ENCODE data around the gene NHERF1. TPM values are rescaled to one million over a fixed set of nuclear protein-coding genes. Genes with fewer than 3 reads are reported as not detected.

Gene NHERF1
- polyA plus RNA-seq, 1 of the 3 experiments (the other 2 are of a cell fraction), result 40.1 TPM

DNA sequence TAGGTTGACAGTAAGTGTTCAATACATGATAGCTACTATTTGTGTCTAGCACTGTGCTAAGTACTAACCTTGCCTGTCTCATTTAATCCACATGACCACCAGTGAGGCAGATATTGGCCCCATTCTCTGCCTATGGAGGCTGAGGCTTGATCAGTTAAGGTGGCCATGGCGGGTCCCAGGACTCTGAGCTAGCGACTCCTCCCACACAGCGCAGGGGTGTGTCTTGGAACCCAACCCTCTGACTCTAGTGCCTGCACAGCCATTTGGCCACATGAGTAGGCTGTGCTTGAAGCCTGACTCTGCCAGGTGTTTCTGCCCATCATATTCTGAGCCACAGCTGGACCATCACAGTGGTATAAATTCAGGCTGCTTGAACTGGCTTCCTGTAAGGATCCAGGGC is 6.4 kb downstream of the NHERF1 start:
- no peak overlapping the region for H3K27ac ChIP-seq (ENCODE audit: low read depth in 2 of 2, low read length in 1 of 2)
- POLR2A ChIA-PET, result no interaction called here
- TF ChIP-seq, protein P1, sequence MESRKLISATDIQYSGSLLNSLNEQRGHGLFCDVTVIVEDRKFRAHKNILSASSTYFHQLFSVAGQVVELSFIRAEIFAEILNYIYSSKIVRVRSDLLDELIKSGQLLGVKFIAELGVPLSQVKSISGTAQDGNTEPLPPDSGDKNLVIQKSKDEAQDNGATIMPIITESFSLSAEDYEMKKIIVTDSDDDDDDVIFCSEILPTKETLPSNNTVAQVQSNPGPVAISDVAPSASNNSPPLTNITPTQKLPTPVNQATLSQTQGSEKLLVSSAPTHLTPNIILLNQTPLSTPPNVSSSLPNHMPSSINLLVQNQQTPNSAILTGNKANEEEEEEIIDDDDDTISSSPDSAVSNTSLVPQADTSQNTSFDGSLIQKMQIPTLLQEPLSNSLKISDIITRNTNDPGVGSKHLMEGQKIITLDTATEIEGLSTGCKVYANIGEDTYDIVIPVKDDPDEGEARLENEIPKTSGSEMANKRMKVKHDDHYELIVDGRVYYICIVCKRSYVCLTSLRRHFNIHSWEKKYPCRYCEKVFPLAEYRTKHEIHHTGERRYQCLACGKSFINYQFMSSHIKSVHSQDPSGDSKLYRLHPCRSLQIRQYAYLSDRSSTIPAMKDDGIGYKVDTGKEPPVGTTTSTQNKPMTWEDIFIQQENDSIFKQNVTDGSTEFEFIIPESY (IDR thresholded peaks at IDR 0.05; ENCODE audit: borderline replicate concordance, low read depth), result no peak
- TF ChIP-seq, protein P2, sequence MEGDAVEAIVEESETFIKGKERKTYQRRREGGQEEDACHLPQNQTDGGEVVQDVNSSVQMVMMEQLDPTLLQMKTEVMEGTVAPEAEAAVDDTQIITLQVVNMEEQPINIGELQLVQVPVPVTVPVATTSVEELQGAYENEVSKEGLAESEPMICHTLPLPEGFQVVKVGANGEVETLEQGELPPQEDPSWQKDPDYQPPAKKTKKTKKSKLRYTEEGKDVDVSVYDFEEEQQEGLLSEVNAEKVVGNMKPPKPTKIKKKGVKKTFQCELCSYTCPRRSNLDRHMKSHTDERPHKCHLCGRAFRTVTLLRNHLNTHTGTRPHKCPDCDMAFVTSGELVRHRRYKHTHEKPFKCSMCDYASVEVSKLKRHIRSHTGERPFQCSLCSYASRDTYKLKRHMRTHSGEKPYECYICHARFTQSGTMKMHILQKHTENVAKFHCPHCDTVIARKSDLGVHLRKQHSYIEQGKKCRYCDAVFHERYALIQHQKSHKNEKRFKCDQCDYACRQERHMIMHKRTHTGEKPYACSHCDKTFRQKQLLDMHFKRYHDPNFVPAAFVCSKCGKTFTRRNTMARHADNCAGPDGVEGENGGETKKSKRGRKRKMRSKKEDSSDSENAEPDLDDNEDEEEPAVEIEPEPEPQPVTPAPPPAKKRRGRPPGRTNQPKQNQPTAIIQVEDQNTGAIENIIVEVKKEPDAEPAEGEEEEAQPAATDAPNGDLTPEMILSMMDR (IDR thresholded peaks at IDR 0.05), result no peak
- TF ChIP-seq GATA2 (CRISPR knock-in tag; IDR thresholded peaks at IDR 0.05) (no peak), POLR2AphosphoS5 (IDR thresholded peaks at IDR 0.05; ENCODE audit: low read depth, low read length) (no peak), YY1 (IDR thresholded peaks at IDR 0.05; ENCODE audit: low read depth) (no peak), JUND (IDR thresholded peaks at IDR 0.05) (no peak), SIN3A (IDR thresholded peaks at IDR 0.05; ENCODE audit: borderline replicate concordance, low read depth, low read length) (no peak), ELF1 (IDR thresholded peaks at IDR 0.05) (no peak), NRF1 (IDR thresholded peaks at IDR 0.05; ENCODE audit: low read depth, low read length) (no peak), FOXJ3 (CRISPR knock-in tag; IDR thresholded peaks at IDR 0.05) (no peak), TEAD4 (IDR thresholded peaks at IDR 0.05; ENCODE audit: borderline replicate concordance, insufficient read depth) (no peak)
- TF ChIP-seq, protein P3, sequence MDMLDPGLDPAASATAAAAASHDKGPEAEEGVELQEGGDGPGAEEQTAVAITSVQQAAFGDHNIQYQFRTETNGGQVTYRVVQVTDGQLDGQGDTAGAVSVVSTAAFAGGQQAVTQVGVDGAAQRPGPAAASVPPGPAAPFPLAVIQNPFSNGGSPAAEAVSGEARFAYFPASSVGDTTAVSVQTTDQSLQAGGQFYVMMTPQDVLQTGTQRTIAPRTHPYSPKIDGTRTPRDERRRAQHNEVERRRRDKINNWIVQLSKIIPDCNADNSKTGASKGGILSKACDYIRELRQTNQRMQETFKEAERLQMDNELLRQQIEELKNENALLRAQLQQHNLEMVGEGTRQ (IDR thresholded peaks at IDR 0.05; ENCODE audit: borderline replicate concordance, low read depth, low read length), result no peak
- TF ChIP-seq, protein P4, sequence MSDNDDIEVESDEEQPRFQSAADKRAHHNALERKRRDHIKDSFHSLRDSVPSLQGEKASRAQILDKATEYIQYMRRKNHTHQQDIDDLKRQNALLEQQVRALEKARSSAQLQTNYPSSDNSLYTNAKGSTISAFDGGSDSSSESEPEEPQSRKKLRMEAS (IDR thresholded peaks at IDR 0.05; ENCODE audit: low read depth), result no peak
- H3K4me1 ChIP-seq (ENCODE audit: control insufficient read depth in 1 of 2, insufficient read depth in 2 of 2, low read depth in 1 of 2, low read length in 1 of 2), result peaks cover 28 to 52% of the 10 kb centered on the region in 2 experiments; a peak in 3 of 4 replicates
- H3K9me2 ChIP-seq, result no peaks in the 10 kb centered on the region
- no peak overlapping the region for H3K4me3 ChIP-seq (ENCODE audit: low read depth in 2 of 2, low read length in 1 of 2)
- DNase-seq, result no peak
- peaks cover 20% of the 10 kb centered on the region for H3K79me2 ChIP-seq (ENCODE audit: insufficient read depth)
- no peak overlapping the region for H3K4me2 ChIP-seq
- WGBS (ENCODE audit: low lambda C conversion rate), result 83% methylated on average over 3 of the region's 3 CpGs
- no peak overlapping the region for H3K9ac ChIP-seq
- no peaks in the 10 kb centered on the region for H3K36me3 ChIP-seq (replicated peaks in 1 of 2; ENCODE audit: control insufficient read depth in 1 of 2, insufficient read depth in 2 of 2, low read length in 1 of 2)
- no peaks in the 10 kb centered on the region for H3K27me3 ChIP-seq (ENCODE audit: insufficient read depth)
- CTCF ChIA-PET, result interaction anchor here (1.6 to 48.0 kb wide), 4 partner anchors 0 to 108 kb away, joined by 5 to 1361 read pairs (median 688); partner anchors contain the start of genes NAT9 and NHERF1
- H3K9me3 ChIP-seq, result no peaks in the 10 kb centered on the region
- H2AFZ ChIP-seq (ENCODE audit: low read depth), result no peak overlapping the region
- no peaks in the 10 kb centered on the region for H4K20me1 ChIP-seq (ENCODE audit: insufficient read depth)
- no peaks in the 10 kb centered on the region for H3F3A ChIP-seq (replicated peaks; ENCODE audit: insufficient read depth)

Measured in SK-N-SH (cell line).